ENCODE measurements around the gene FHL5.
"Not testable (repeated sequence)": the region's sequence is repeated elsewhere in the genome, so short reads cannot be mapped to it uniquely, and the experiment has no call there.

GRCh38 chr6:96637979-96638378 lies 75.1 kb downstream of the FHL5 start:
- not testable (repeated sequence) for TF ChIP-seq CTCF, POLR2A (IDR thresholded peaks at IDR 0.05)
